ENCODE results near the gene MCTP1. TPM values are rescaled to one million over a fixed set of nuclear protein-coding genes. Genes with fewer than 3 reads are reported as not detected.
"Not testable (repeated sequence)": the region's sequence is repeated elsewhere in the genome, so short reads cannot be mapped to it uniquely, and the experiment has no call there.

MCTP1 gene
- total RNA-seq, 2 experiments from 2014 or later: not detected

DNA sequence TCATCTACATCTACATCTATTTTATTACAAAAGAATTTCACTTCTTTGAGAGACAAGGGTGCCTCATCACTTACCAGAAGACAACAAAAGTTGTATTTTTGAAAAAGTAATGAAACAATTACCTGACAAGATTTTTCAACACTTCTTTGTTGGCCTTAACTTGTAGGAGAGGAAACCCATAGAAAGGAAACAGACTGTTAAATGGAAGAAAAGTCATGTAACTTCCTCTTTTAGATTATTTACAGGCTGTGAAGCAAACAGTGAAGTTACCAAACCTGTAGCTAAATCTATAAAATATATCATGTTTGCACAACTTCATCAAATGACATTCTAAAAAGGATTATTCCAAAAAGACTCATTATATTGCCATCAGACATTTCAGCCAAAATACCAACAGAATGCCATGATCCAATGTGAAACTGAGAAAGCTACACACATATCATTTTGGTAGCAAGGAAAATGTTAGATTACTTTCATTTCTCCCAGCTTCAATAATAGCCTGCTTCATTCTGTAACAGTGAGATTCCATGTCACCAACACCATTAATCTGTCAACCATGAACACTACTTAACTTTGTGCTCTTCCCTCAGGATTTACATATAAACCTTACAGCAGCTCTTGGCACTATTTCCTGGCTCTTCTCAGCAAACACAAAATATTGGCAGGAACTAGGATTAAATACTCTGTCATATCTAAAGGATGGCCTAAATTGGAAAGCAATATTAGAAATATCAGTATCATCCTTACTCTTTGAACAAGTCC, 122.5 kb downstream of the MCTP1 start:
- intact Hi-C loops (cut with micrococcal nuclease): no loop called here
- Mint-ChIP-seq H3K4me3 (no peak overlapping the region), H3K4me1 (ENCODE audit: low read depth) (no peaks in the 10 kb centered on the region), H3K36me3 (no peaks in the 10 kb centered on the region), H3K27me3 (no peaks in the 10 kb centered on the region), H3K9me3 (no peaks in the 10 kb centered on the region), H3K27ac (no peak overlapping the region)
- DNase-seq: no peak
- ChIA-PET POLR2A (no interaction called here), CTCF (no interaction called here)

- H3K36me3 Mint-ChIP-seq: no peaks in the 10 kb centered on the region
- no peak overlapping the region for H3K4me3 Mint-ChIP-seq
- POLR2A ChIA-PET: no interaction called here
- DNase-seq: no peak
- CTCF ChIA-PET: no interaction called here
- no peaks in the 10 kb centered on the region for H3K9me3 Mint-ChIP-seq
- no peak overlapping the region for H3K27ac Mint-ChIP-seq
- no peaks in the 10 kb centered on the region for H3K4me1 Mint-ChIP-seq (ENCODE audit: low read depth)
- intact Hi-C loops (cut with micrococcal nuclease): no loop called here
- H3K27me3 Mint-ChIP-seq: no peaks in the 10 kb centered on the region
These were observed 125.3 kb downstream of the MCTP1 start for GRCh38 chr5:95159603-95160002.

DNA sequence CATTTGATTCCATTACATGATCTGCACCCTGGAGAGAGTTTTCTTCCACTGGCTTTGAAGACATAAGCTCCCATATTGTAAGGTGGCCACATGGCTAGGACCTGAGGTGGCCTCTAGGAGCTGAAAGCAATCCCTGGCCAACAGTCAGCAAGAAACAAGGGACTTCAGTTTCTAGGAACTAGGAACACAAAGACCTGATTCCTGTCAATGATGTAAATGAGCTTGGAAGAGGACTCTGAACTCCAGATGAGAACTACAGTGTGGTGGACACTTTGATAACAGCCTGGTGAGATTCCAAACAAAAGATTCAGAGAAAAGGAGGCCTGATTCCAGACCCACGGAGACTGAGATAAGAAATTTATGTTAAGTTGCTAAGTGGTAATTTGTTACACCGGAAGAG, 129.0 kb downstream of the MCTP1 start:
- no peaks in the 10 kb centered on the region for H3K4me1 Mint-ChIP-seq (ENCODE audit: low read depth)
- H3K27me3 Mint-ChIP-seq: no peaks in the 10 kb centered on the region
- H3K4me3 Mint-ChIP-seq: no peak overlapping the region
- no peaks in the 10 kb centered on the region for H3K36me3 Mint-ChIP-seq
- ChIA-PET CTCF (no interaction called here), POLR2A (interaction anchor here (0.6 kb wide), 1 partner anchor 32 kb away, joined by 3 read pairs; no protein-coding TSS in a partner anchor)
- no peak overlapping the region for H3K27ac Mint-ChIP-seq
- no peaks in the 10 kb centered on the region for H3K9me3 Mint-ChIP-seq
- intact Hi-C loops (cut with micrococcal nuclease): no loop called here
- DNase-seq: no peak

DNA sequence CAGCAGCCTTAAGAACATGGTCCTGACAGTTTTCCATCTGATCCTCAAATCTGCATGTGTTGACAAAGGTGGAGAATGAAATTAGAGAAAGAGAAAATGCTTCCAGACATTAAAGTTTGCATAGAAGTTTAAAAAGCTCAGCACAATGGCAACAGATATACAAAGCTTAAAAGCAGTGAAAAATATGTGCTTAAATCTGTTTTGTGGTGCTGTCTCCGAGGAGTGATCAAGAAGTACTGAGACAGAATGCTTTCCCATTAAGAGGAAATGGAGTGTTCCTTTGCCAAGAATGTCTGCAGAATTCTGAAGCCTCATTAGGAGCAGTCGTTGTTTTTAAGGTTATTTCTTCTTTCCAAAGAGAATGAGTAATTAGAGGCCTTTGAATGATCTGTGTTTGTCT, 131.4 kb downstream of the MCTP1 start:
- intact Hi-C loops (cut with micrococcal nuclease): no loop called here
- Mint-ChIP-seq H3K9me3 (peaks cover 3% of the 10 kb centered on the region), H3K36me3 (no peaks in the 10 kb centered on the region), H3K4me3 (no peak overlapping the region), H3K27ac (no peak overlapping the region), H3K4me1 (ENCODE audit: low read depth) (no peaks in the 10 kb centered on the region), H3K27me3 (no peaks in the 10 kb centered on the region)
- ChIA-PET POLR2A (no interaction called here), CTCF (no interaction called here)
- no peak for DNase-seq

- no peaks in the 10 kb centered on the region for H3K36me3 Mint-ChIP-seq
These were observed 132.4 kb downstream of the MCTP1 start for GRCh38 chr5:95152535-95152934.

DNA sequence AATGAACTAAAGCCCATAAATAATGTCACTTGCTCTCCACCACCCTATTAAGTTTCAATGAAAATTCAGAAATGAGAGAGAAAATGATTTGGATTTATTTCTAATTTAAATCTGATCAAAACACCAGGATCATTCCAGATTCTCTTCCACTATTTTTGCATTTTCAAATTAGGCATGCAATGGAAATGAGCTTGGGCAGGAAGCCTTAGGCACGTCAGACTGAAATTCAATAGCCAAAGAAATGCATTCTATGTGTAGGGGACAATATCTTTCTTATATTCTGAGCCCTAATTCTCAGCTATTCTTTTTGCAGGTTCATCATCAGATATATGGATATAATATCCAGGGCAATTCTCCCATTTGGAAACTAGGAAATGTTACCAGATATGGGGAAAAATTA, 132.8 kb downstream of the MCTP1 start:
- no peak for DNase-seq
- Mint-ChIP-seq H3K9me3 (peaks cover 13% of the 10 kb centered on the region), H3K36me3 (no peaks in the 10 kb centered on the region), H3K4me1 (ENCODE audit: low read depth) (no peaks in the 10 kb centered on the region), H3K4me3 (no peak overlapping the region), H3K27me3 (no peaks in the 10 kb centered on the region), H3K27ac (no peak overlapping the region)
- POLR2A ChIA-PET: no interaction called here
- intact Hi-C loops (cut with micrococcal nuclease): no loop called here
- CTCF ChIA-PET: no interaction called here

More at GRCh38 chr5:95152535-95152934, 132.4 kb downstream of the MCTP1 start:
- Mint-ChIP-seq H3K4me1 (ENCODE audit: low read depth) (no peaks in the 10 kb centered on the region), H3K27ac (no peak overlapping the region), H3K27me3 (no peaks in the 10 kb centered on the region), H3K4me3 (no peak overlapping the region), H3K9me3 (peaks cover 10% of the 10 kb centered on the region)
- ChIA-PET CTCF (no interaction called here), POLR2A (no interaction called here)
- no peak for DNase-seq
- intact Hi-C loops (cut with micrococcal nuclease): no loop called here

DNA sequence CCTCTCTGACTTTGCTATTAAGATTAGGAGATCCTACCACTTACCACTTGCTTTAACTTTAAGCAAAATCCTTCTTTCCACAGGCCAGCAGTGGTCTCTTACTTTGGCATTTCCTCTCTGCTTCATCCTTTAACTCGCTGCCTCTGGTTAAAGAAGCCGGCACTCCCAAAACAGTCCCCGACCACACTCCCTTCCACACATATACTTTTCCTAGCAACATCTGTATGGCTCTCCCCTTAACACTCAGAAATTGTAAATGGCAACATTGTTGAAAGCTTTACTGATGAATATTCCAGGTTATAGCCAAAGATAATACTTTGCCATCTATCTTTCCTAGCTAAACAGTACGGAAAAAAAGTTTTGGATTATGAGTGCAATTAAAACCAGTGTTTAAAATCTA, 133.2 kb downstream of the MCTP1 start:
- Mint-ChIP-seq H3K27me3 (no peaks in the 10 kb centered on the region), H3K4me3 (no peak overlapping the region), H3K27ac (no peak overlapping the region), H3K9me3 (peaks cover 13% of the 10 kb centered on the region), H3K36me3 (no peaks in the 10 kb centered on the region), H3K4me1 (ENCODE audit: low read depth) (no peaks in the 10 kb centered on the region)
- POLR2A ChIA-PET: no interaction called here
- intact Hi-C loops (cut with micrococcal nuclease): no loop called here
- CTCF ChIA-PET: no interaction called here
- DNase-seq: no peak

DNA sequence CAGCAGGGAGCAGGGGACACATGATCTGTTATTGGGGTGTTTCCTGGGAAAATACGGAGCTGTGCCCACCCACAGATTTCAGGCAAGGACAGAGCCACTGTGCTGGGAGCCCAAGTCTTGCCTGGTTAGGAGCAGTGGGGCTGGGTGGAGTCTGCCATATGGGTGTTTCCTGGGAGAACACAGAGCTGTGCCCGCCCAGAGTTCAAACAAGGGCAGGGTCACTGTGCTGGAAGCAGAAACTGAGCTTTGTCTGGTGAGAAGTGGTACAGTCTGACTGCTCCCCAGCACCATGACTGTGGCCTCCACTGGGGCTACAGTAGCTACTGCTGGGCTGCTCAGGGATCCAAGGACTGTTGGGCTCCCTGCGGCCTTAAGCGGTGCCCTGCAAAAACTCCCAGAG, 135.5 kb downstream of the MCTP1 start:
- H3K27me3 Mint-ChIP-seq: no peaks in the 10 kb centered on the region
- no peak overlapping the region for H3K27ac Mint-ChIP-seq
- no peaks in the 10 kb centered on the region for H3K36me3 Mint-ChIP-seq
- intact Hi-C loops (cut with micrococcal nuclease): no loop called here
- DNase-seq: no peak
- no peak overlapping the region for H3K4me3 Mint-ChIP-seq
- POLR2A ChIA-PET: no interaction called here
- peaks cover 13% of the 10 kb centered on the region for H3K9me3 Mint-ChIP-seq
- no peaks in the 10 kb centered on the region for H3K4me1 Mint-ChIP-seq (ENCODE audit: low read depth)
- CTCF ChIA-PET: no interaction called here

GRCh38 chr5:95148453-95148852, 136.4 kb downstream of the MCTP1 start:
- peaks cover 13% of the 10 kb centered on the region for H3K9me3 Mint-ChIP-seq
- POLR2A ChIA-PET: no interaction called here
- no peak for DNase-seq
- intact Hi-C loops (cut with micrococcal nuclease): no loop called here
- H3K4me1 Mint-ChIP-seq (ENCODE audit: low read depth): no peaks in the 10 kb centered on the region
- H3K36me3 Mint-ChIP-seq: no peaks in the 10 kb centered on the region
- no peak overlapping the region for H3K27ac Mint-ChIP-seq
- H3K4me3 Mint-ChIP-seq: no peak overlapping the region
- no peaks in the 10 kb centered on the region for H3K27me3 Mint-ChIP-seq
- CTCF ChIA-PET: no interaction called here

GRCh38 chr5:95143858-95144257, 141.0 kb downstream of the MCTP1 start:
- H3K27ac Mint-ChIP-seq; H3K4me3 Mint-ChIP-seq; H3K36me3 Mint-ChIP-seq; intact Hi-C loops (cut with micrococcal nuclease); DNase-seq; POLR2A ChIA-PET; H3K27me3 Mint-ChIP-seq; H3K4me1 Mint-ChIP-seq (ENCODE audit: low read depth); CTCF ChIA-PET: not testable (repeated sequence)
- H3K9me3 Mint-ChIP-seq: peaks cover 13% of the 10 kb centered on the region

DNA sequence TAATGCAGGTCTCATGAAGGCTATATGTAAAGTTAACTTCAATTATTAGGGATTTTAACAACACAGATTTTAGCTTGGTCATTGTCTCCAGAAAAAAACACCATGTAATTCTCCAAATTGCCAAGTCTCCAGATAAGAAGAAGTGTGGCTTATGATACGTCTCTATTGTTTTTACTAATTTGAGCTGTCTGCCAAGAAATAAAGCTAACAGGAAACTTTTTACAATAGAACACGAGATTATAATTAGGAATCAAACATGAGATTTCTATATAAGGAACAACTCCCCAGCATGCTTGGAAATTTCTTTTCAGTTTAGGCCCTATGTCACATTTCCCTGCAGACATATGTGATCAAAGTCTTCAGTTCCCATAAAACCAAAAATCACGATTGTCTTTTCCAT, 142.7 kb downstream of the MCTP1 start:
- Mint-ChIP-seq H3K27ac (no peak overlapping the region), H3K4me3 (no peak overlapping the region), H3K9me3 (no peaks in the 10 kb centered on the region), H3K4me1 (ENCODE audit: low read depth) (no peaks in the 10 kb centered on the region), H3K27me3 (no peaks in the 10 kb centered on the region), H3K36me3 (no peaks in the 10 kb centered on the region)
- intact Hi-C loops (cut with micrococcal nuclease): no loop called here
- no peak for DNase-seq
- POLR2A ChIA-PET: no interaction called here
- CTCF ChIA-PET: no interaction called here

- H3K36me3 Mint-ChIP-seq: no peaks in the 10 kb centered on the region
- no peak overlapping the region for H3K27ac Mint-ChIP-seq
- no peak overlapping the region for H3K4me3 Mint-ChIP-seq
- no peaks in the 10 kb centered on the region for H3K9me3 Mint-ChIP-seq
- H3K4me1 Mint-ChIP-seq (ENCODE audit: low read depth): no peaks in the 10 kb centered on the region
- DNase-seq: no peak
- intact Hi-C loops (cut with micrococcal nuclease): no loop called here
- POLR2A ChIA-PET: no interaction called here
- CTCF ChIA-PET: no interaction called here
- H3K27me3 Mint-ChIP-seq: no peaks in the 10 kb centered on the region
These were observed 143.8 kb downstream of the MCTP1 start for GRCh38 chr5:95141141-95141540.

DNA sequence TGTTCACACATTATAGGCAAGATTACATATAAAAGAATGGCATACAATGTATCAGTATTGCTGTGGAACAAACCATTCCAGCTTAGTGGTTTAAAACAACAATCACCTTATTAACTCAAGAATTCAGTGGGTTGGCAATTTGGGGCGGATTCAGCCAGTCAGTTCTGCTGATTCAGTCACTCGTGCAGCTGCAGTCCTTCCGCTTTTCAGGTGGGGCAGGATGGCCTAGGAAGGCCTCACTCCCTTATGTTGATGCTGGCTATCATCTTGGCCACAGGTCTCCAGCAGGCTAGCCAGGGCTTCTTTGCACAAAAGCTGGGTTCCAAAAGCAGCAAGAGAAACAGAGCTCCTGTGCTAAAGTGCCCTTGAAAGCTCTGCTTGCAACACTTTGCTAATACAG, 150.6 kb downstream of the MCTP1 start:
- H3K9me3 Mint-ChIP-seq: no peaks in the 10 kb centered on the region
- POLR2A ChIA-PET: no interaction called here
- no peak for DNase-seq
- no peaks in the 10 kb centered on the region for H3K4me1 Mint-ChIP-seq (ENCODE audit: low read depth)
- H3K4me3 Mint-ChIP-seq: no peak overlapping the region
- H3K27me3 Mint-ChIP-seq: no peaks in the 10 kb centered on the region
- H3K27ac Mint-ChIP-seq: no peak overlapping the region
- CTCF ChIA-PET: no interaction called here
- intact Hi-C loops (cut with micrococcal nuclease): no loop called here
- H3K36me3 Mint-ChIP-seq: no peaks in the 10 kb centered on the region
